Liver (tissue), 9 donors: ENCODE measurements around the gene SMIM35. TPM values are rescaled to one million over a fixed set of nuclear protein-coding genes. Genes with fewer than 3 reads are reported as not detected.
A peak's percentile ranks its signal among the peaks of the same experiment; 100 is the strongest.

Source experiments
- DNase-seq: peaks from one replicate; pipeline ENCODE4 v3.0.0-alpha.2; 2017; ENCODE audit warnings: low spot score
- H3K27ac ChIP-seq, 2 donors: one replicate each; pipeline ENCODE4 v1.7.0; 2013; ENCODE audit warnings: inconsistent platforms in 2 of 2, low read length in 2 of 2, control low read depth in 1 of 2, low read depth in 1 of 2, mild to moderate bottlenecking in 1 of 2
- H3K27me3 ChIP-seq, 4 donors: one replicate each; pipeline versions ENCODE4 v1.6.1 to v1.7.0; 2013; ENCODE audit warnings: low read length in 3 of 4, inconsistent platforms in 1 of 4, mild to moderate bottlenecking in 1 of 4, moderate library complexity in 1 of 4; ENCODE audit not compliant: control insufficient read depth in 4 of 4, insufficient read depth in 4 of 4
- H3K36me3 ChIP-seq, 4 donors: one replicate each; pipeline versions ENCODE4 v1.6.1 to v1.7.0; 2013; ENCODE audit warnings: low read length in 3 of 4, mild to moderate bottlenecking in 3 of 4, low read depth in 1 of 4, moderate library complexity in 1 of 4; ENCODE audit not compliant: control insufficient read depth in 4 of 4, insufficient read depth in 3 of 4
- H3K4me1 ChIP-seq, 4 donors: one replicate each; pipeline versions ENCODE4 v1.6.1 to v1.7.0; 2013; ENCODE audit warnings: low read length in 3 of 4, mild to moderate bottlenecking in 3 of 4, moderate library complexity in 1 of 4; ENCODE audit not compliant: control insufficient read depth in 4 of 4, insufficient read depth in 4 of 4
- H3K4me3 ChIP-seq, 3 donors: one replicate each; pipeline versions ENCODE4 v1.6.1 to v1.7.0; 2013; ENCODE audit warnings: low read length in 3 of 3, control low read depth in 1 of 3, low read depth in 1 of 3, mild to moderate bottlenecking in 1 of 3
- H3K9ac ChIP-seq, 2 donors: one replicate each; pipeline ENCODE4 v1.7.0; 2013; ENCODE audit warnings: low read length in 2 of 2, mild to moderate bottlenecking in 2 of 2, moderate library complexity in 2 of 2, control low read depth in 1 of 2, low read depth in 1 of 2
- H3K9me3 ChIP-seq, 4 donors: one replicate each; pipeline versions ENCODE4 v1.6.1 to v1.7.0; 2013; ENCODE audit warnings: low read length in 3 of 4; ENCODE audit not compliant: control insufficient read depth in 4 of 4
- ATF3 ChIP-seq: IDR thresholded peaks from 2 replicates; pipeline ENCODE4 v1.6.1; 2016; ENCODE audit warnings: antibody characterized with exemption
- CTCF ChIP-seq: fragments of 150-350 bp; IDR thresholded peaks from 2 replicates; pipeline ENCODE4 v1.5.1; 2017; ENCODE audit warnings: improper control_type of control experiment, low read depth, low read length; ENCODE audit not compliant: missing input control
- FOXA1 ChIP-seq: IDR thresholded peaks from 2 replicates; pipeline ENCODE4 v1.6.1; 2016; ENCODE audit warnings: antibody characterized with exemption
- FOXA2 ChIP-seq: IDR thresholded peaks from 2 replicates; pipeline ENCODE4 v1.6.1; 2016; ENCODE audit warnings: antibody characterized with exemption
- GABPA ChIP-seq, 2 donors: IDR thresholded peaks in 1 of 2; conservative IDR thresholded peaks in 1 of 2; 2 replicates each; pipeline ENCODE4 v1.6.1; 2016; ENCODE audit warnings: antibody characterized with exemption in 2 of 2, mild to moderate bottlenecking in 1 of 2, moderate library complexity in 1 of 2
- HNF4A ChIP-seq, 2 donors: conservative IDR thresholded peaks; 2 replicates each; pipeline ENCODE4 v1.6.1; 2016; ENCODE audit warnings: antibody characterized with exemption in 2 of 2, mild to moderate bottlenecking in 2 of 2
- HNF4G ChIP-seq: IDR thresholded peaks from 2 replicates; pipeline ENCODE4 v1.6.1; 2016; ENCODE audit warnings: antibody characterized with exemption
- JUND ChIP-seq, 2 donors: IDR thresholded peaks; 2 replicates each; pipeline ENCODE4 v1.6.1; 2016; ENCODE audit warnings: antibody characterized with exemption in 2 of 2
- MAX ChIP-seq: IDR thresholded peaks from 2 replicates; pipeline ENCODE4 v1.6.1; 2016; ENCODE audit warnings: antibody characterized with exemption
- NR2F2 ChIP-seq: IDR thresholded peaks from 2 replicates; pipeline ENCODE4 v1.6.1; 2016; ENCODE audit warnings: antibody characterized with exemption
- RAD21 ChIP-seq, 2 donors: IDR thresholded peaks; 2 replicates each; pipeline ENCODE4 v1.6.1; 2016; ENCODE audit warnings: antibody characterized with exemption in 2 of 2, mild to moderate bottlenecking in 2 of 2
- RXRA ChIP-seq, 2 donors: IDR thresholded peaks; 2 replicates each; pipeline ENCODE4 v1.6.1; 2017 to 2018; ENCODE audit warnings: antibody characterized with exemption in 2 of 2, mild to moderate bottlenecking in 1 of 2
- SP1 ChIP-seq: IDR thresholded peaks from 2 replicates; pipeline ENCODE4 v1.6.1; 2018; ENCODE audit warnings: antibody characterized with exemption, mild to moderate bottlenecking
- TAF1 ChIP-seq: conservative IDR thresholded peaks from 2 replicates; pipeline ENCODE4 v1.6.1; 2016; ENCODE audit warnings: antibody characterized with exemption, mild to moderate bottlenecking
- YY1 ChIP-seq: IDR thresholded peaks from 2 replicates; pipeline ENCODE4 v1.6.1; 2016; ENCODE audit warnings: antibody characterized with exemption, mild to moderate bottlenecking
- ZBTB33 ChIP-seq: IDR thresholded peaks from 2 replicates; pipeline ENCODE4 v1.6.1; 2016; ENCODE audit warnings: antibody characterized with exemption
- WGBS: extraction: QIAGEN DNeasy Blood & Tissue Kit; methylation state at CpG from one replicate; pipeline ENCODE4 v1.1.7; 2013; 5-methylcytosine and 5-hydroxymethylcytosine counted together
- polyA plus RNA-seq, 2 donors: library from polyadenylated mRNA; stranded (reverse) in 1 of 2; unstranded in 1 of 2; fragments of 200-250 nt in 1 of 2; fragments of >200 nt in 1 of 2; fragmentation: Nextera tagmentation in 1 of 2; extraction: Ambion mirVana in 1 of 2; gene quantifications; one replicate each; pipeline versions ENCODE4 v1.2.1 to v1.2.3, GENCODE V29; 2013 to 2015
- total RNA-seq, 2 donors: library from RNA; depleted of rRNA; stranded (reverse); fragments of >200 nt; gene quantifications; one replicate each; pipeline ENCODE4 v1.2.3, GENCODE V29; 2014
- donor health status: healthy.
- donor health status: healthy.
- donor health status: healthy.
- donor health status: healthy.
- donor health status: healthy.

SMIM35 gene
- total and polyA plus RNA-seq, 4 donors: 0.07 TPM; not detected in 3

GRCh38 chr11:118003456-118003855, 83.3 kb downstream of the SMIM35 start (continued):
- TF ChIP-seq CTCF (no peak), GABPA (IDR thresholded peaks at IDR 0.05 in 1 of 2, conservative IDR thresholded peaks at IDR 0.05 in 1 of 2) (no peak), RAD21 (IDR thresholded peaks at IDR 0.05) (no peak), ZBTB33 (no peak), FOXA1 (no peak)

GRCh38 chr11:118002541-118003423, 84.0 kb downstream of the SMIM35 start:
- peak overlapping the region; percentile 38 to 58 for H3K27ac ChIP-seq
- H3K36me3 ChIP-seq: no peaks in the 10 kb centered on the region
- H3K4me3 ChIP-seq: no peak overlapping the region
- no peaks in the 10 kb centered on the region for H3K27me3 ChIP-seq
- DNase-seq: no peak
- H3K4me1 ChIP-seq: peaks cover 0 to 2% (median 0%) of the 10 kb centered on the region in 4 donors
- peaks cover 0 to 7% (median 0%) of the 10 kb centered on the region in 4 donors for H3K9me3 ChIP-seq
- WGBS: 74% methylated on average over 7 of the region's 7 CpGs
- TF ChIP-seq FOXA1 (no peak), YY1 (peak; percentile 26)
- H3K9ac ChIP-seq: no peak overlapping the region

- Histone ChIP-seq H3K9me3 (peaks cover 0 to 7% (median 0%) of the 10 kb centered on the region in 4 donors), H3K4me1 (peaks cover 0 to 2% (median 0%) of the 10 kb centered on the region in 4 donors), H3K9ac (no peak overlapping the region), H3K27me3 (no peaks in the 10 kb centered on the region), H3K4me3 (no peak overlapping the region), H3K36me3 (no peaks in the 10 kb centered on the region), H3K27ac (peak overlapping the region; percentile 29 to 38)
- 85% methylated on average over 6 of the region's 6 CpGs for WGBS
- no peak for TF ChIP-seq MAX
- no peak for DNase-seq
Measured at GRCh38 chr11:118002010-118002540, 84.7 kb downstream of the SMIM35 start.

- no peaks in the 10 kb centered on the region for H3K36me3 ChIP-seq
- H3K4me1 ChIP-seq: peaks cover 0 to 2% (median 0%) of the 10 kb centered on the region in 4 donors
- H3K4me3 ChIP-seq: no peak overlapping the region
- peak overlapping the region in 1 of 2 donors; percentile 29 for H3K27ac ChIP-seq
- no peak overlapping the region for H3K9ac ChIP-seq
- WGBS: 69% methylated on average over 5 of the region's 5 CpGs
- no peak for DNase-seq
- H3K9me3 ChIP-seq: peaks cover 0 to 7% (median 0%) of the 10 kb centered on the region in 4 donors
- no peaks in the 10 kb centered on the region for H3K27me3 ChIP-seq
- TF ChIP-seq HNF4A (conservative IDR thresholded peaks at IDR 0.05) (no peak), JUND (IDR thresholded peaks at IDR 0.05) (no peak), ATF3 (no peak), TAF1 (no peak), SP1 (no peak), ZBTB33 (no peak), HNF4G (no peak), MAX (no peak), FOXA2 (no peak), YY1 (no peak), NR2F2 (no peak), RAD21 (IDR thresholded peaks at IDR 0.05) (no peak), RXRA (IDR thresholded peaks at IDR 0.05) (no peak)
Measured at GRCh38 chr11:118001494-118001971, 85.2 kb downstream of the SMIM35 start.
